GM12801 (cell line): ENCODE measurements around the gene SYNC.

Experiments
- CTCF ChIP-seq: IDR thresholded peaks from one replicate; pipeline ENCODE4 v1.5.1; 2011; ENCODE audit warnings: control low read depth; ENCODE audit not compliant: insufficient read length; ENCODE audit errors: extremely low read depth

Gene SYNC

GRCh38 chr1:32701421-32701911 is 1.1 kb downstream of the SYNC start:
- TF ChIP-seq CTCF, result no peak

- no peak for TF ChIP-seq CTCF
Measured at GRCh38 chr1:32696041-32696440, 6.5 kb downstream of the SYNC start.

- TF ChIP-seq CTCF, result no peak
Measured at GRCh38 chr1:32695098-32695904, 7.3 kb downstream of the SYNC start.

GRCh38 chr1:32693455-32694174 is 9.0 kb downstream of the SYNC start:
- no peak for TF ChIP-seq CTCF

- TF ChIP-seq CTCF, result no peak
Measured at GRCh38 chr1:32686387-32686786, 16.2 kb downstream of the SYNC start.

- no peak for TF ChIP-seq CTCF
Measured at GRCh38 chr1:32685498-32685897, 17.1 kb downstream of the SYNC start.

- no peak for TF ChIP-seq CTCF
Measured at GRCh38 chr1:32684167-32684811, 18.3 kb downstream of the SYNC start.
